Stimulated activated memory B cell treated with anti-CD40 and anti-IgM and Interleukin-4, amounts not matched to agents 10 μg/mL and 1 μg/mL and 100 μg/mL, for 72 hours (primary cell): ENCODE results near the gene CAND2.

Source experiments
- ATAC-seq: fragments of 150-1000 bp; cut with Tn5 transposase; 2 replicates; pipeline ENCODE4 v1.10.0; 2021
- H3K27ac Mint-ChIP-seq: one replicate; pipeline ENCODE4 v1.8.0; 2022; ENCODE audit warnings: mild to moderate bottlenecking, mixed read lengths
- H3K27me3 Mint-ChIP-seq: one replicate; pipeline ENCODE4 v1.8.0; 2022; ENCODE audit warnings: mixed read lengths
- H3K36me3 Mint-ChIP-seq: one replicate; pipeline ENCODE4 v1.8.0; 2022; ENCODE audit warnings: mixed read lengths
- H3K4me1 Mint-ChIP-seq: one replicate; pipeline ENCODE4 v1.8.0; 2022; ENCODE audit warnings: mixed read lengths
- H3K4me3 Mint-ChIP-seq: one replicate; pipeline ENCODE4 v1.8.0; 2022; ENCODE audit warnings: mild to moderate bottlenecking, moderate library complexity, mixed read lengths
- H3K9me3 Mint-ChIP-seq: one replicate; pipeline ENCODE4 v1.8.0; 2022; ENCODE audit warnings: mixed read lengths

The CAND2 gene

GRCh38 chr3:12825156-12825555 is 28.7 kb downstream of the CAND2 start:
- Mint-ChIP-seq H3K27me3 (no peaks in the 10 kb centered on the region), H3K27ac (no peak overlapping the region), H3K36me3 (no peaks in the 10 kb centered on the region), H3K4me1 (peaks cover 6% of the 10 kb centered on the region), H3K4me3 (no peak overlapping the region), H3K9me3 (no peaks in the 10 kb centered on the region)
- ATAC-seq: no peak

- Mint-ChIP-seq H3K27me3 (no peaks in the 10 kb centered on the region), H3K9me3 (no peaks in the 10 kb centered on the region), H3K27ac (no peak overlapping the region), H3K36me3 (peaks cover 22% of the 10 kb centered on the region), H3K4me1 (peaks cover 8% of the 10 kb centered on the region), H3K4me3 (no peak overlapping the region)
- no peak for ATAC-seq
Measured at GRCh38 chr3:12828751-12829150, 32.3 kb downstream of the CAND2 start.

GRCh38 chr3:12829404-12829803 is 32.9 kb downstream of the CAND2 start:
- H3K4me3 Mint-ChIP-seq: no peak overlapping the region
- ATAC-seq: no peak

GRCh38 chr3:12829886-12830784 is 33.7 kb downstream of the CAND2 start:
- Mint-ChIP-seq H3K9me3 (no peaks in the 10 kb centered on the region), H3K27me3 (no peaks in the 10 kb centered on the region), H3K36me3 (peaks cover 34% of the 10 kb centered on the region), H3K27ac (no peak overlapping the region), H3K4me3 (no peak overlapping the region), H3K4me1 (peaks cover 12% of the 10 kb centered on the region)
- ATAC-seq: no peak

More at GRCh38 chr3:12829404-12829803, 32.9 kb downstream of the CAND2 start:
- H3K36me3 Mint-ChIP-seq: peaks cover 29% of the 10 kb centered on the region
- no peak overlapping the region for H3K27ac Mint-ChIP-seq
- H3K27me3 Mint-ChIP-seq: no peaks in the 10 kb centered on the region
- H3K9me3 Mint-ChIP-seq: no peaks in the 10 kb centered on the region
- peaks cover 12% of the 10 kb centered on the region for H3K4me1 Mint-ChIP-seq

- H3K27me3 Mint-ChIP-seq: no peaks in the 10 kb centered on the region
- no peak overlapping the region for H3K4me3 Mint-ChIP-seq
- peaks cover 12% of the 10 kb centered on the region for H3K4me1 Mint-ChIP-seq
- no peaks in the 10 kb centered on the region for H3K9me3 Mint-ChIP-seq
- no peak overlapping the region for H3K27ac Mint-ChIP-seq
- peaks cover 40% of the 10 kb centered on the region for H3K36me3 Mint-ChIP-seq
- ATAC-seq: no peak
Measured at GRCh38 chr3:12830785-12831156, 34.3 kb downstream of the CAND2 start.

GRCh38 chr3:12831301-12831866 is 34.9 kb downstream of the CAND2 start:
- Mint-ChIP-seq H3K36me3 (peaks cover 46% of the 10 kb centered on the region), H3K9me3 (no peaks in the 10 kb centered on the region), H3K4me1 (peaks cover 13% of the 10 kb centered on the region), H3K4me3 (no peak overlapping the region), H3K27me3 (no peaks in the 10 kb centered on the region), H3K27ac (no peak overlapping the region)
- ATAC-seq: no peak

- H3K36me3 Mint-ChIP-seq: peaks cover 57% of the 10 kb centered on the region
- no peak overlapping the region for H3K4me3 Mint-ChIP-seq
- no peaks in the 10 kb centered on the region for H3K27me3 Mint-ChIP-seq
- H3K4me1 Mint-ChIP-seq: peaks cover 25% of the 10 kb centered on the region
- H3K27ac Mint-ChIP-seq: no peak overlapping the region
- no peaks in the 10 kb centered on the region for H3K9me3 Mint-ChIP-seq
- ATAC-seq: no peak
Measured at GRCh38 chr3:12832350-12833221, 36.1 kb downstream of the CAND2 start.

GRCh38 chr3:12833222-12834161 is 37.0 kb downstream of the CAND2 start:
- no peak overlapping the region for H3K4me3 Mint-ChIP-seq
- no peaks in the 10 kb centered on the region for H3K9me3 Mint-ChIP-seq
- H3K36me3 Mint-ChIP-seq: peaks cover 66% of the 10 kb centered on the region
- ATAC-seq: no peak
- H3K27ac Mint-ChIP-seq: no peak overlapping the region
- H3K4me1 Mint-ChIP-seq: peaks cover 34% of the 10 kb centered on the region
- no peaks in the 10 kb centered on the region for H3K27me3 Mint-ChIP-seq

GRCh38 chr3:12835052-12835665 is 38.7 kb downstream of the CAND2 start:
- H3K9me3 Mint-ChIP-seq: no peaks in the 10 kb centered on the region
- H3K27me3 Mint-ChIP-seq: no peaks in the 10 kb centered on the region
- no peak overlapping the region for H3K27ac Mint-ChIP-seq
- H3K4me3 Mint-ChIP-seq: no peak overlapping the region
- peaks cover 50% of the 10 kb centered on the region for H3K4me1 Mint-ChIP-seq
- ATAC-seq: no peak
- peaks cover 83% of the 10 kb centered on the region for H3K36me3 Mint-ChIP-seq

GRCh38 chr3:12837295-12837986 is 41.0 kb downstream of the CAND2 start:
- H3K4me3 Mint-ChIP-seq: no peak overlapping the region
- peak overlapping the region; percentile 28 for H3K27ac Mint-ChIP-seq
- peaks cover 79% of the 10 kb centered on the region for H3K36me3 Mint-ChIP-seq
- H3K27me3 Mint-ChIP-seq: no peaks in the 10 kb centered on the region
- ATAC-seq: no peak
- H3K4me1 Mint-ChIP-seq: peaks cover 64% of the 10 kb centered on the region
- H3K9me3 Mint-ChIP-seq: no peaks in the 10 kb centered on the region

GRCh38 chr3:12838179-12838965 is 41.9 kb downstream of the CAND2 start:
- Mint-ChIP-seq H3K9me3 (no peaks in the 10 kb centered on the region), H3K4me1 (peaks cover 58% of the 10 kb centered on the region), H3K27ac (peak overlapping the region; percentile 99), H3K27me3 (no peaks in the 10 kb centered on the region), H3K36me3 (peaks cover 72% of the 10 kb centered on the region), H3K4me3 (peak overlapping the region; percentile 93)
- no peak for ATAC-seq

- H3K27ac Mint-ChIP-seq: peak overlapping the region; percentile 99
- no peaks in the 10 kb centered on the region for H3K27me3 Mint-ChIP-seq
- H3K9me3 Mint-ChIP-seq: no peaks in the 10 kb centered on the region
- ATAC-seq: no peak
- peaks cover 52% of the 10 kb centered on the region for H3K4me1 Mint-ChIP-seq
- peak overlapping the region; percentile 93 for H3K4me3 Mint-ChIP-seq
- peaks cover 62% of the 10 kb centered on the region for H3K36me3 Mint-ChIP-seq
Measured at GRCh38 chr3:12839156-12839946, 42.9 kb downstream of the CAND2 start.
